HG03521 (cell line): ENCODE results near the gene GET4.

Experiments
- ATAC-seq: cut with Tn5 transposase; IDR thresholded peaks from one replicate; pipeline ENCODE4 v1.9.1; 2021; ENCODE audit warnings: mild to moderate bottlenecking, moderate library complexity; ENCODE audit not compliant: unreplicated experiment

The GET4 gene

DNA sequence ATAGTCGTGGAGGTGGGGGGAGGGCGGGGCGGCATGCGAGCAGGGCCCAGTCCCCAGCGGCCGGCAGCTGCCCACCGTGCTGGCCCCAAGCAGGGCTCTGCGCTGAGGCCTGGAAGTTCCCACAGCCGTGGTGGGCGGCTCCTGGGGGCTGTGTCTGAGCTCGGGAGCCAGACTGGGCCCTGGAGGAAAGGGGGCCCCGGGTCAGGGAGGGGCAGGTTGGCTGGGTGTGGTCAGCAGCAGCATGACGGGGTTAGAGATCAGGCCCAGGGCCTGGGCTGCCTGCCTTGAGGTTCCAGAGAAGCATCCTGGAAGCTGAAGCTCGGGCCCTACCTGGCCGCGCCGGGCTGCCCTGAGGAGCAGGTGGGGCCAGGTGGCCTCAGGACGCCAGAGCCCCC, 22.1 kb downstream of the GET4 start:
- ATAC-seq: no peak

DNA sequence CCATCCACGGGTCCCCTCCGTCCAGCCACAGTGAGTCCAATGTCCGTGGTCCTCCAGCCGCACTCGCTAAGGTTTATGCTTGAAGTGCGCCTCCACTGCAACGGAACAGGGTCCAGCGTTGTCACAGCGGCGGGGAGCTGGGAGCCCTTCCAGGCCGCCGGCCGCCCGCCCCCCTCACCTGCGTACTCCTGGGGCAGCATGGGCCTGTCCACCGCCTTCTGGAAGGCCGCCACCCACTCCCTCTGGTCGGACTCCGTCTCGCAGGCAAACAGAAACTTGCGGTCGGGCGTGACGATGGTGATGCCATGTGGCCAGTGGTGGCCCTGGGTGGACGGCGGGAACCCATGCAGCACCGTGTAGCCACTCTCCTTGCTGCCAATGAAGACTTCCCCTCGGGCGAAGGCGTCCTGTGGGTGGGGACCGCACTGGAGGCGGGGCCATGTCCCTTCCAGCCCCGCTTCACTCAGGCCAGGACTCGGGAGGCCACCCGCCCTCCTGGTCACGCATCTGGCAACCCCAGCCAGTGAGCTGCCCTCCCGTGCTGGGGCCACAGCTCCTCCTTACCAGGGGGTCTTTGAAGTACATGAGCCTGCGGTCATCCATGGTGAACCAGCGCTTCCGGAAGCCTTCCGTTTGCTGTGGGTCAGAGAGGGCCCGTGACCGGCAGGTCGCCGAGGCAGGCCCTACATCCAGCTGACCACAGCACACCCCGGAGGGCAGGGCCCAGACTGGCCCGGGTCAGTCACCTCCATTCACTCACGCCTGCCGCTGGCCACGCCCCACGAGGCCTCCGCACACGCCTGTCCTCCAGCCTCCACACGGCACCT, 22.7 kb downstream of the GET4 start:
- ATAC-seq: no peak

DNA sequence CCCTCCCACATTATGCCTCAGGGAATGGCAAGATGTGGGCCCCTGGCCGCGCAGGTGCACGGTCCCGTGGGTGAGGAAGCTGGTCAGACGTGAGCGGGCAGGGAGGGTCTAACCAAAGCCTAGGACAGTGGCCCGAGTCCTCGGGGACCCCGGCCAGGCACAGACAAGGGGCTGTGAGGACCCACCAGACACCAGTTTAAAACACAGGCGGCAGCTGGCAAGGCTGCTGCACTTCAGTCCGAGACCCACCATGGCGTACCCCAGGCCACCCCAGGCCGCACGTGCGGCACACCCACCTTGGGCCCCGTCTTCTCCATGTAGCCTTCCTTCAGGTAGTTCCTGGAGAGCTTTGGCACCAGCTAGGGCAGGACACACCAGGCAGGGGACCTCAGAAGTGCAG, 23.5 kb downstream of the GET4 start:
- no peak for ATAC-seq

DNA sequence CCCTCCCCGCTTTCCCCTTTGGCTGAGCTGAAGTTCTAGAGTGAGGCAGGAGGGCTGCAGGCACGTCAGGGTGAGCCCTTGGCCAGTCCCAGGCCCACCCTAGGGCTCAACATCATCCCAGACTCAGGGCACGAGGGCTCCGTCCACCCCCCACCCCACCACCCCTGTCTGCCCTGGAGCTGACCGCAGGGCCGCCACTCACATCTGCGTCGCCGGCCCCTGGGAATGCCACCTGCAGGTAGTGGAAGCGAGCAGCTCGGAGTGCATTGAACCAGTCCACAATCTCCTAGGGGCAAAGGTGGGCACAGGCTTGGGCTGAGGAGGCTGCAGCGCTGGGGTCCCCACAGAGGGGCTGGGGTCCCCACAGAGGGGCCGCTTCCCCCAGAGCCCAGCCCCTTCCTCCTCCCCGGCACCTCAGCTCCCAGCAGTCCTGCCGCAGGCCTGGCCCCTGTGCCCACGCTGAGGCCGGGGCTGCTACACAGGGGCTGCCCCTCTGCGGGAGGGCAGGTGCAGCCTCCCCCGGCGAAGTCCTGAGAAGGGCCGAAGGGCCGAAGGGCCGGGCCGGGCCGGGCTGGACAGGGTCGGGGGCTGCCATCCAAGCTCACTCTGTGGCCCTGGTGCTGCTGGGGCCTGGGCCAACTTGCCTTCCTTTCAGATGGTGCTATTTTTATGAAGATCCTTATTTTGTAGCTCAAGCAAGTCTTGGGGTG, 24.1 kb downstream of the GET4 start:
- no peak for ATAC-seq

DNA sequence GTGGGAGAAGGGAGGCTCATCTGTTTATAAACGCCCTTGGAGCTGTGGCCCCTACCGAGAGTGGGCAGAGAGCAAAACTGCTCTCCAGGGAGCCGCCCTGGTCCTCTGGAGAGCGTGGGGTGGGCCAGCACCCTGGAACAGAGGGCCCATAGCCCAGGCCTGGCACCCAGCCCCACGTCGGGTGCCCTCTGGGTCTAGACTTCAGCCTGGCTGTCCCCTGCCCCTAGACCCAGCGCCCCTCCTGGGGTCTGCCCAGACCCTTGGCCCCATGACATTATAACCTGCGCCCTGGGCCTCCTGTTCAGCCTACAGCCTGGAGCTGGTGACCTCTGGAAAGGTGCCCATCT, 24.7 kb downstream of the GET4 start:
- ATAC-seq: no peak

DNA sequence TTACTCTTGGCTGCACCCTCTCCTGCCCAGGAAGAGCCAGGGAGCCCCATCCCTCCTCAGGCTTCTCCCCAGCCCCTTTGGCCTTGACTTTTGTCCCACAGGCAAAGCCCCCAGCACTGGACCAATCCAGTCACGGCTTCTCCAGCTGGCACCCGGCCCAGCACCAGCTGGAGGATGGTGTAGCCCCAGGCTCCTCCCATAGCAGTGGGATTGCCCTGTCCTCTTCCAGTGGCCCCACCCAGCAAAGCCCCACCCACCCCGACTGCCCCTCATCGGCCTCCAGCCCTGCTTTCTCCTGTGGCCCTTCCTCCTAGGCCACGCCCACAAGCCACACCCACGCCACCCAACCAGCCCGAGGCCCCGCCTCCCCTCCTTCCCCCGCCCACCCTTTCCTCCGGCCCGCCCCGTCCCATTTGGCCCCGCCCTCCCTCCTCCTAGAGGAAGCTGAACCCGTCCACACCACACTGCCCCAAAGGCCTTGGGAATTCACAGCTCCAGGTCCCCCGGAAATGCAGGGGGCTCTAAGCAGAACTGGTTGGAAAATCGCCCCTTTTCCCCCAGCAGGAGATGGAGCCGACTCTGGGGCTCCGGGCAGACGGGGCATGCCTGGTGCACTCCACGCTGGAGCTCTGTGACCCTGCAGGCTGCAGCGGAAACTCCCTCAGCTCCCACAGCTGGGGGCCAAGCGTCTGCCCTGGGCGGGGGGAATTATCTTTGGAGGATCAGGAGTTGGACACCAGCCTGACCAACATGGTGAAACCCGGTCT, 25.2 kb downstream of the GET4 start:
- no peak for ATAC-seq

DNA sequence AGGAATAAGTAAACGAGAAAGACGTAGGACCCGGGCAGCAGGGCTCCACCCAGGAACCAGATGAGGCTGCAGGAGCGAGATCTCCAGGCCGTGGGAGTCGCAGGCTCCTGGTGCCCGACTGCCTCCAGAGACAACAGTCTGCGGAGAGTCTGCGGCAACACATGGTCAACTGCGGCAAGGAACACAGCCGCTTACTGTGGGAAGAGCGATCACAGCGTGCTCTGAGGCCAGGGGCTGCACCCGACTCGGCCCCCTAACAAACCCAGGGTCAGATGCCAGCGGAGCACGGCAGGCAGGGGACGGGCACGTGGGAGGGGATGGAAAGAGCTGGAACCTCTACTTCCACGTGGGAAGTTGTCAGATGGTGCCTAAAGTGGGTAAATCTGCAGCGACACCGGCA, 26.6 kb downstream of the GET4 start:
- no peak for ATAC-seq

DNA sequence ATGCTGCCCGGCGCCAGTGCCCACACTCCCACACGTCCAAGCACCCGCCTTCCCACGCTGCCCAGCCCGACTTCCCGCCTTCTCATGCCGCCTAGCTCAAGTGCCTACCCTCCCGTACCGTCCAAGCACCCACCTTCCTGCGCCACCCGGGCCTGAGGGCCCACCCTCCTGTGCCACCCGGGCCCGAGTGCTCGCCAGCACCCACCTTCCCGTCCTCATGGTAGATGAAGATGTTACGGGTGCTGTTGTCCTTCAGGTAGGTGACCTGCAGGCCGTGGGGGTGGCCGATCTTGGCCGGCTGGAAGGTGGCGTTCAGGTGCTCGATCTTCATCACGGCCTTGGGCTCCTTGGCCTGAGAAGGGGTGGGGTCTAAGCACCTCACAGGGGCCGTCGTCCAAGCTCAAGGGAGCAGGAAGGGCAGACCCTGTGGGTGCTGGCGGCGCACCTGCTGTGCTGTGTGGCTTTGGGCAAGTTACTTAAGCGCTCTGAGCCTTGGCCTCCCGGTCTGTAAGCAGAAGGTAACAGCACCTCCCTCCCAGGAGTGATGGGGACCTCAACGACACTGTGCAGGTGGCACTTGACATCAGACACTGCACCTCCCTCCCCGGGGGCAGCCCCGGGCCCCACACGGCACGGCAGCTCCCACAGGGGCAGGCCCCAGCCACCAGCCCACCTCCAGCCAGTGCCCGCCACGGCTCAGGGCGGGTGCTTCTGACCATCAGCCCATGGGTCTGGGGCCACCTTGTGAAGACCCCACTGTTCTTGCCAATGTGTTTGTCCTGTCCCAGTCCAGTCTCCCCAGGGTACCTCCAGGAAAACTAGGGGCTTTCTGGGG, 27.8 kb downstream of the GET4 start:
- ATAC-seq: no peak

DNA sequence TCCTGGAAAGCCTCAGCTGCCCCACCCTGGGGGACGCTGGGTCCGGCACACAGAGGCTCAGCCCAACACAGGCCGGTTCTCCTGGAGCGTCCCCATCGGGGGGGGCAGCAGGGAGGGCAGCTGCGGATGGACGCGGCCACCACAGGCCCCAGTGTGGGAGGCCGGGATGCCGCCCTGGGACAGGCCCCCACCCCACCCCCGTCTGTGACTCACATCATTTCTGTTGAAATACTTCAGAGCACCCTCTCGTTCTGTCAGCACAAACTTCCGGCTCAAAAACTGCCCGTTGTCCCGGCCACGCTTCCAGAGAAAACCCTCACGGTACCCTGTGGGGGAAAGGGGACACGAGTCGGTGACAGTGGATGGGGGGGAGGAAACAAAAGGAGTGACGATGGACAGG, 28.5 kb downstream of the GET4 start:
- ATAC-seq: no peak

DNA sequence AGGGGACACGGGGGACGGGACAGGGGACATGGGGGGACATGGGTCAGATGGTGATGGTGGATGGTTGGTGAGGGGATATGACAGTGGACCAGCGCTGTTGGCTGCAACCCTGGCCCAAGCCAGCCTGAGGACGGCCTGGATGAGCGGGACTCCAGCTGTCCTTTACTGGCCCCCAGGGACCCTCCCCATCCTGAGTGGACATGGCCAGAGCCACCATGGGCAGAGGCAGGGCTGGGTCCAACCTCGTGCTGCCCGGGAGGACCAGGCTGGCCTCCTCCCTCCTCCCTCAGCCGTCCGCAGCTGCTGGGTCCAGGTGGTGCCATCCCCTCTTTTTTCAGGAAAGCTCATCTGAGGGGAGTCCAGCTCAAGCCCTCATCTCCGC, 30.4 kb downstream of the GET4 start:
- ATAC-seq: no peak

DNA sequence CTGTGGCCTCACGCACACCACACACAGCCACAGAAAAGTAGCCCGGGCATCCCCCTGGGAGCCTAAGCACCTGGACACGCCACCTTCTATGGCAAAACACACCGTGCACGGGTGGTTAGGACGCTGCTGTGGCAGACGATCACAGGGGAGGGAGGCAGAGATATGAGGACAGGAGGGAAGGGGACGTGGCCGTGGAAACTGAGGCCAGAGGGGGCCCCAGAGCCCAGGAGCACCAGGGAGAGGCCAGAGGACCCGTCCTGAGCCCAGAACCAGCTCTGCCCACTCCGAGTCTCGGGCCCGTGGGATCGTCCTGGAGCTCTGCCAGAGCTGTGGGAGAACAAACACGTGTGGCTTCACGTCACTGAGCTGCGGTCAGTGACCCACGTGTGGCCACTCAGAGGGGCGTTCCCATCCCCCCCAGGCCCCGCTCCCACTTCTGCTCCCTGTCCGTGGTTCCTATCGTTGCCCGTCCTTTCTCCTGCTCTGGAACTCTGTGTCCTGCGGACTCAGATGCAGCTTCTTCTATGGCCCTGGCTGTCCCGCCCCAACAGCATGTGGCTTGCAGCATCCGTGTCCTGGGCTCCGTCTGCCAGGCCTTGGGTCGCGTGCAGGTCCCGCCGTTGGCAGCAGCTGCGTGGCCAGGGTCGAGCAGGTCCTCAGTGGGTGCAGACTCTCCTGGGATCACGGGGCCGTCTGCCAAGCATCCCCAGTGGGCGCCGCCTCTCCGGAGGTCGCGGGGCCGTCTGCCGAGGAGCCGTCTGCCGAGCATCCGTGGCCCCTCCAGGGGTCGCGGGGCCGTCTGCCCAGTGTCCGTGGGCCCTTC, 31.0 kb downstream of the GET4 start:
- no peak for ATAC-seq

DNA sequence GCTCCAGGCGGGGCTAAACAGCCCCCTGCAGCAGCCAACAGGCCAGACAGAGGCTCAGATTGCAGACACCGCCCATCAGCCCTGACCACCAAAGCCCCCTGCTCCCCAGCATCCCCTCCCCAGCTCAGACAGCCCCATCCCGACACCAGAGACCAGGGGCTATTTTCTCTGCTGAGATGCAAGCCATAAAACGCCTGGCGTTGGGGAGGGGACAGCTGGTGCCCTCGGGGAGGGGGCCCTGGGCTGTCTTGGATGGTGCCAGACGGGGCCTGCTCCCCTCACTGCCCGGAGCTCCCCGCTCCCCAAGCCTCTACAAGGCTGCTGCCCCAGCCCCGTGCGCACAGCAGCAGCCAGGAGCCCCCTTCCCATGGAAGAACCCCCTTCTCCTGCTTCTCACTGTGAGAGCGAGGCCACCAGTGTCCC, 31.8 kb downstream of the GET4 start:
- ATAC-seq: no peak

DNA sequence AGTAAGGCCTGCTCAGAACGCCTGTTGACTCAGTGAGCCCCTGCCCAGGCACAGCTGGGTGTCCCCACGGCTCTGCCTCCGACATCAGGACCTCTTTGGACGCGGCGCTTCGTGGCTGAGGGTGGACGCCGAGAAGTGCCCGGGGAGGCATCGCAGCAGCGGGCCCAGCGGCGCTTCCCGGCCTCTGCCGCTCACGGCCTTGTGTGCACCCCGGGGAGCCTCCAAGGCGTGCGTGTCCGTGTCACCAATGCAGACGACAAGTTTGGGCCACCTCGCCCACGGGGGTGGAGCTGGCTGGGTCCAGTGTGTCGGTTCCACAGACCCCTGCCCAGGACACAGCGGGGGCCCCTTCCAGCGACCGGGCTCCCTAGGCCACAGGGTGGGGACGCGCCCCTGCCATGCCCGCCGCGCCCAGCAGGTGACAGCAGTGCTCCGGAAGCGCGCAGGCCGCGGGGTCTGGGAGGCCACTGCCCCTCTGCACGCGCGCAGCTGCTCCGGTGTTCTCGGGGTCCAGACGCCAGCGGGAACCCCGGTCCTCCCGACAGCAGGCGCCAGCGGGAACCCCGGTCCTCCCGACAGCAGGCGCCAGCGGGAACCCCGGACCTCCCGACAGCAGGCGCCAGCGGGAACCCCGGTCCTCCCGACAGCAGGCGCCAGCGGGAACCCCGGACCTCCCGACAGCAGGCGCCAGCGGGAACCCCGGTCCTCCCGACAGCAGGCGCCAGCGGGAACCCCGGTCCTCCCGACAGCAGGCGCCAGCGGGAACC, 32.4 kb downstream of the GET4 start:
- peak; percentile 67 for ATAC-seq

DNA sequence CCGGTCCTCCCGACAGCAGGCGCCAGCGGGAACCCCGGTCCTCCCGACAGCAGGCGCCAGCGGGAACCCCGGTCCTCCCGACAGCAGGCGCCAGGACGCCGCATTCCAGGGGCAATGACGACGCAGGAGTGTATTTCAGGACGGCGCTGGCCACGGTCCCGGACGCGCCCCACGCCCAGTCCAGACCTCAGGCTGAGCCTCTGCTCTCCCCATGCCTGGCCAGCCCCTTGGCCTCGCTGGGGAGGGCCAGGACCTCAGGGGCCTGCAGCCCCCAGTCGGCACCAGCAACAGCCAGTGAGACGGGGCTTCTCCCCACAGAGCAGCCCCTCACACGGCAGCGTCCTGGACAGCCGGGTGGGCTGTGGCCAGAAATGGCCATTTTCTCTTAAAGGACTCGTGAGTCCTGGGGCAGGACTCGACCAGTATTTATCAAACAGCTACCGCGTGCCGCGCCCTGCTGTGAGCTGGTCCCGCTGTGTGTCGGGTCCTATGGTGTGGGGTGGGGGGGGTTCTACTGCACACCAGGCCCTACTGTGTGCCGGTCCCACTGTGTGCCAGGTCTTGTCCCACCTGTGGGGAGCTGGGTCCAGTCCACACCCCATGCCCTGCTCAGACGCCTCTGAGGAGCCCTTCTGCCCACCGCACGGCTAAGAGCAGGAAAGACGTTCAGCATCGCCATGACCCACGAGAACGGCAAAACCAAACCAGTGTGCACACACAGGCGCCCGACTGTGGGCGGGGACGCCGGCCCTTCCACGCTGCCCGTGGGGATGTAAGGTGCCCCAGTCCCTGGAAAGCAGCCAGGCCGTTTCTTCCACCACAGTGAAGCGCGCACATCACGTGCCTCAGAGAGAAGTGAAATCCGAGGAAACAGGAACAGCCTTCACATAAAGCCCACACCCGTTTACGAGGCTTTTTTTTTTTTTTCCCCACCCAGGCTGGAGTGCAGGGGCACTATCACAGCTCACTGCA, 33.3 kb downstream of the GET4 start:
- ATAC-seq: no peak

DNA sequence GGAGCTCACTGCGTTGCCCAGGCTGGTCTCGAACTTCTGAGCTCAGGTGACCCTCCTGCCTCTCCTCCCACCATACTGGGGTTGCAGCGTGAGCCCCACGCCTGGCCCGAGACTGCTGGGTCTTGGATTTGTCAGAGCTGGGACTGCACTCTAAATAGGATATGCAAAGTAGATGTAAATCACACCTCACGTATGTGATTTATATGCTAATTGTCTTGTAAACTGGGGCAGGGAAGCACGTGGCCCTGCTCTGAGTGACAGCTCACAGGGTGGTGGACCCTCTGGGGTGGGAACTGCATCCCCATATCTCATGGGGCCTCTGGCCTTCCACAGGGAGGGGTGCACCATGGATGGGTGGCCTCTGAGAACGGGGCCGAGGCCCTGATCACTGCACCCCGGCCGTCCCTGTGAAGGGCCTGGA, 34.1 kb downstream of the GET4 start:
- ATAC-seq: no peak

DNA sequence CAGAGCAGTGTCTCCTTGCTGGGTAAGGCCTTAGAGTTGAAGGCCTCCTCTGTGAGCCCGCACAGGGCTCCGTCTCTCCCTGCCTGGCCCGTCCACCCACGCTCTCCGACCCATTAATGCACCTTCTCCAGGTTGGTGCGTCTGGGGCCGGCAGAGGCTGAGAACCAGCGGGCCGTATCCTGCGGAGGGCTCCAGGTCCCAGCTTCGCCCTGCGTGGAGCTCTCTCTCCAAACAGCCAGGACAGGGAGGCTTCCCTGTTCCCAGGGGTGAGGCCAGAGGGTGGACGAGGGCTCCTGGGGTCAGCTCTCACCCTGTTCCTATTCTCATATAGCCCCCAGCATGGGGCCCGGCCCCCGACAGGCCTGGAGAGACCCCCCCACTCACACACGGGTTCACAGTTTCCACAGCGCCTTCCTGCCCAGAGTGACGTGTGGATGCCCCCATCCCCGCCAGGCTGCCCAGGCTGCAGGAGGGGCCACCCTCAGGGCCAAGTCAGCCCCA, 34.6 kb downstream of the GET4 start:
- no peak for ATAC-seq

DNA sequence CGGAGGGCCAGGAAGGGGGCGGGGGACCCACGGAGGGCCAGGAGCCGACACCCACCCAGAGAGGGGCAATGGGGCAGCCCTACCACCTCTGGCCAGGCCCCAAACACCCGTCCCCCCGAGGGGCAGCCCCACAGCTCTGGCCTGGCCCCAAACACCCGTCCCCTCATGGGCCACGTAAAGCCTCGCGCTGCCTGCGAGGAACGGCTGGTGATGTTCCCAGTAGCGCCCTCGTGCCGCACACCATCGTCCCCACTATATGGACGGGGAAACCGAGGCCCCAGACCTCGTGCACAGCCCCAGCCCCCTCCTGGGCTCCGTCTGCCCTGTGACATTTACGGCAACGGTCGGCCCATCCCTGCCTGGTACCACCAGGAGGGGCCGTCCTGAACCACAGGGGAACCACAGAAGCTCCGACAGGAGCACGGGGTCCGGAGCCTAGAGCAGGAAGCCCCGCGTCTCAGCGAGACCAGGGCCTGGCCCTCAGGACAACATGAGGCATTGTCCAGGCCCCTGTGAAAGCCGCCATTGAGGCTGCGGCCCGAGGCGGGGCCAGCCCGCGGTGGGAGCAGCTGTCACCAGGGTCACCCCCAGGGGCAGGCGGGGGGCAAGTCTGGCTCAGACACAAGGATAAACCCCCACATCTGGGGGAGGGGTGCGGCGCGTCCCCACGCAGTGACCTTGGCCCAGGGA, 35.6 kb downstream of the GET4 start:
- ATAC-seq: no peak
